Measurements from ENCODE around the gene CACNB4. TPM values are rescaled to one million over a fixed set of nuclear protein-coding genes. Genes with fewer than 3 reads are reported as not detected.

The CACNB4 gene
- total RNA-seq, 1 experiment from 2014 or later, result 1.7 TPM

DNA sequence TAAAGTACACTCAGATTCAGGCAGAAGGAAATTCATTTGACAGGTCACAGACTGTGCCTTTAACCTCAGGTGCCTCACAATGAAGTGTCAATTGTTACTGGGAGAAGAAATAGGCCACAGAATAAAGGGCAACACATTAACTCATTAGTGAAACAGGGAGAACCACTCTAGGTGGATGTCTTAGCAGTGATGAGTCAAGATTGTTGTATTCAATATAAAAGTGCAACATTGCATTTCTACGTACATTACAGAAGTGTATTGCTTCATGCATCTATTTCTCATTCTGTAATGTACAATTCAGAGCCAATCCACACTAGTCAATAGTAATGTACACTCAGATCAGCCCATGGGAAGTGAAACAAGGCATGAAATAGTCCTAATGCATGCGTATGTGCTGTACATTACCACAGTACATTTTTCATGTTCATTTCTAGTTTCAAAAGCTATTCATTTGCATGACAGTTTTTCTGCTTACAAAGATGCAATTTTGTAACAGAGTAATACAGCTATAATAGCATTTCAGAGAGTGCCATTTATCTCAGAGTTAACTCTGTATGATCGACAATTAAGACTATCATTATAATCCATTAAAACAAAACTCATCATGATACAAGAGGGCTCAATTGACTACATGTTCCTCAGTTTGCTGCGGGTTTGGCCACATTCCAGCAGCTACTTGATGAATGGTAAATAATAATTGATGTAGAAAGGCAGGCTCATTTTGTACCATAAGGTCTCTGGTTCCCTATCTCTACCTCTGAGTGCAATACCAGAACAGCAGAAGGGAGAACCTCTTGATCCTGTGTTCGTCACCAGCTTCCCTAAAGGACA lies 258.4 kb downstream of the CACNB4 start:
- DNase-seq (ENCODE audit: low read depth, low spot score) (no peak), ATAC-seq (no peak)
- TF ChIP-seq SIN3A (IDR thresholded peaks at IDR 0.05; ENCODE audit: borderline replicate concordance, insufficient read depth, low read depth, low read length) (no peak), TCF7L2 (IDR thresholded peaks at IDR 0.05; ENCODE audit: low read depth, low read length) (no peak), POLR2AphosphoS5 (IDR thresholded peaks at IDR 0.05; ENCODE audit: low read depth, low read length) (no peak)
- TF ChIP-seq, protein P1, sequence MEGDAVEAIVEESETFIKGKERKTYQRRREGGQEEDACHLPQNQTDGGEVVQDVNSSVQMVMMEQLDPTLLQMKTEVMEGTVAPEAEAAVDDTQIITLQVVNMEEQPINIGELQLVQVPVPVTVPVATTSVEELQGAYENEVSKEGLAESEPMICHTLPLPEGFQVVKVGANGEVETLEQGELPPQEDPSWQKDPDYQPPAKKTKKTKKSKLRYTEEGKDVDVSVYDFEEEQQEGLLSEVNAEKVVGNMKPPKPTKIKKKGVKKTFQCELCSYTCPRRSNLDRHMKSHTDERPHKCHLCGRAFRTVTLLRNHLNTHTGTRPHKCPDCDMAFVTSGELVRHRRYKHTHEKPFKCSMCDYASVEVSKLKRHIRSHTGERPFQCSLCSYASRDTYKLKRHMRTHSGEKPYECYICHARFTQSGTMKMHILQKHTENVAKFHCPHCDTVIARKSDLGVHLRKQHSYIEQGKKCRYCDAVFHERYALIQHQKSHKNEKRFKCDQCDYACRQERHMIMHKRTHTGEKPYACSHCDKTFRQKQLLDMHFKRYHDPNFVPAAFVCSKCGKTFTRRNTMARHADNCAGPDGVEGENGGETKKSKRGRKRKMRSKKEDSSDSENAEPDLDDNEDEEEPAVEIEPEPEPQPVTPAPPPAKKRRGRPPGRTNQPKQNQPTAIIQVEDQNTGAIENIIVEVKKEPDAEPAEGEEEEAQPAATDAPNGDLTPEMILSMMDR (IDR thresholded peaks at IDR 0.05), result no peak
- TF ChIP-seq, protein P2, sequence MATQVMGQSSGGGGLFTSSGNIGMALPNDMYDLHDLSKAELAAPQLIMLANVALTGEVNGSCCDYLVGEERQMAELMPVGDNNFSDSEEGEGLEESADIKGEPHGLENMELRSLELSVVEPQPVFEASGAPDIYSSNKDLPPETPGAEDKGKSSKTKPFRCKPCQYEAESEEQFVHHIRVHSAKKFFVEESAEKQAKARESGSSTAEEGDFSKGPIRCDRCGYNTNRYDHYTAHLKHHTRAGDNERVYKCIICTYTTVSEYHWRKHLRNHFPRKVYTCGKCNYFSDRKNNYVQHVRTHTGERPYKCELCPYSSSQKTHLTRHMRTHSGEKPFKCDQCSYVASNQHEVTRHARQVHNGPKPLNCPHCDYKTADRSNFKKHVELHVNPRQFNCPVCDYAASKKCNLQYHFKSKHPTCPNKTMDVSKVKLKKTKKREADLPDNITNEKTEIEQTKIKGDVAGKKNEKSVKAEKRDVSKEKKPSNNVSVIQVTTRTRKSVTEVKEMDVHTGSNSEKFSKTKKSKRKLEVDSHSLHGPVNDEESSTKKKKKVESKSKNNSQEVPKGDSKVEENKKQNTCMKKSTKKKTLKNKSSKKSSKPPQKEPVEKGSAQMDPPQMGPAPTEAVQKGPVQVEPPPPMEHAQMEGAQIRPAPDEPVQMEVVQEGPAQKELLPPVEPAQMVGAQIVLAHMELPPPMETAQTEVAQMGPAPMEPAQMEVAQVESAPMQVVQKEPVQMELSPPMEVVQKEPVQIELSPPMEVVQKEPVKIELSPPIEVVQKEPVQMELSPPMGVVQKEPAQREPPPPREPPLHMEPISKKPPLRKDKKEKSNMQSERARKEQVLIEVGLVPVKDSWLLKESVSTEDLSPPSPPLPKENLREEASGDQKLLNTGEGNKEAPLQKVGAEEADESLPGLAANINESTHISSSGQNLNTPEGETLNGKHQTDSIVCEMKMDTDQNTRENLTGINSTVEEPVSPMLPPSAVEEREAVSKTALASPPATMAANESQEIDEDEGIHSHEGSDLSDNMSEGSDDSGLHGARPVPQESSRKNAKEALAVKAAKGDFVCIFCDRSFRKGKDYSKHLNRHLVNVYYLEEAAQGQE (IDR thresholded peaks at IDR 0.05; ENCODE audit: insufficient read depth in 1 of 2, low read depth in 2 of 2, low read length in 1 of 2), result no peak
- H3K27me3 ChIP-seq (ENCODE audit: control insufficient read depth, insufficient read depth, low read length), result peaks cover 10% of the 10 kb centered on the region; the same call in 1 of the 2 replicates
- no peaks in the 10 kb centered on the region for H3K4me1 ChIP-seq (ENCODE audit: control insufficient read depth, insufficient read depth, low read length)
- no peaks in the 10 kb centered on the region for H3K9me3 ChIP-seq (ENCODE audit: control insufficient read depth, insufficient read depth, low read depth, low read length)
- intact Hi-C loops (cut with micrococcal nuclease; ENCODE audit: unreplicated experiment), result no loop called here
- BruUV-seq (replicated peaks), result no TSS peak
- no peaks in the 10 kb centered on the region for H3K36me3 ChIP-seq (ENCODE audit: control insufficient read depth, insufficient read depth, low read length)
- no peak overlapping the region for H3K4me3 ChIP-seq (ENCODE audit: low read depth in 2 of 2, low read length in 2 of 2)
- in situ Hi-C loops (cut with HindIII; ENCODE audit: low pct_unique_long_range_greater_than_20kb, low sequenced_read_pairs), result no loop called here
- ChIA-PET CTCF (no interaction called here), POLR2A (no interaction called here)
- no peak overlapping the region for H3K27ac ChIP-seq (ENCODE audit: low read length)

DNA sequence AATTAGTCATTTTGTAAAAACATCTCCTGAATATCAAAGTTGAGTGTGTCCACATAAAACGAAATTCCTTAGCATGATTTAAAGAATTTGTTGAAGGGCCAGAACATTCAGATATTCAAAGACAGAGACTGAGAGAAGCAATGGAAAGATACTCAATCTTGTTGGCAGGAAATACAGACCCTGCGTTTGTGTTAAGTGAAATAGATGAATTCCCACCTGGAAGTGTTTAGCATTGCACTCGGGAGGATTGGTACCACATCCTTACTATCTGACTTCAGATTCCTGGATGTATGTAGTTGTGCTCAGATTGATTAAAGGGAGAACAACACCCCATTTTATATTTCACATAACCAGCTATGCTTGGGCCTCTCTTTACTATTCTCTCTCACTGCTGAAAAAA lies 260.9 kb downstream of the CACNB4 start:
- no TSS peak for BruUV-seq (replicated peaks)

More for the DNA sequence above, 260.9 kb downstream of the CACNB4 start:
- Histone ChIP-seq H3K27me3 (ENCODE audit: control insufficient read depth, insufficient read depth, low read length) (peaks cover 10% of the 10 kb centered on the region; the same call in 1 of the 2 replicates), H3K27ac (ENCODE audit: low read length) (no peak overlapping the region), H3K4me1 (ENCODE audit: control insufficient read depth, insufficient read depth, low read length) (no peaks in the 10 kb centered on the region), H3K36me3 (ENCODE audit: control insufficient read depth, insufficient read depth, low read length) (no peaks in the 10 kb centered on the region), H3K4me3 (ENCODE audit: low read depth in 2 of 2, low read length in 2 of 2) (no peak overlapping the region), H3K9me3 (ENCODE audit: control insufficient read depth, insufficient read depth, low read depth, low read length) (no peaks in the 10 kb centered on the region)
- ATAC-seq (no peak), DNase-seq (ENCODE audit: low read depth, low spot score) (no peak)
- TF ChIP-seq TCF7L2 (IDR thresholded peaks at IDR 0.05; ENCODE audit: low read depth, low read length) (no peak), SIN3A (IDR thresholded peaks at IDR 0.05; ENCODE audit: borderline replicate concordance, insufficient read depth, low read depth, low read length) (no peak), POLR2AphosphoS5 (IDR thresholded peaks at IDR 0.05; ENCODE audit: low read depth, low read length) (no peak)
- TF ChIP-seq, protein P1 (IDR thresholded peaks at IDR 0.05), result no peak
- TF ChIP-seq, protein P2 (IDR thresholded peaks at IDR 0.05; ENCODE audit: insufficient read depth in 1 of 2, low read depth in 2 of 2, low read length in 1 of 2), result no peak
- intact Hi-C loops (cut with micrococcal nuclease; ENCODE audit: unreplicated experiment) (no loop called here), in situ Hi-C loops (cut with HindIII; ENCODE audit: low pct_unique_long_range_greater_than_20kb, low sequenced_read_pairs) (no loop called here)
- CTCF ChIA-PET, result no interaction called here
- POLR2A ChIA-PET, result no interaction called here

Data from Panc1 (cell line).